Spleen (tissue), 11 donors: ENCODE results near the gene SH3RF1. TPM values are rescaled to one million over a fixed set of nuclear protein-coding genes. Genes with fewer than 3 reads are reported as not detected.

ENCODE experiments used
- DNase-seq: peaks from one replicate; pipeline ENCODE4 v3.0.0-alpha.2; 2020
- H3K27ac ChIP-seq, 8 donors: fragments of 200-600 bp; sonication (generic) in 7 of 8; 1 replicate in 4 of 8; 2 replicates in 4 of 8; pipeline versions ENCODE4 v1.5.0 to v1.8.0; 2016 to 2021; ENCODE audit warnings: inconsistent platforms in 4 of 8, mild to moderate bottlenecking in 4 of 8, moderate library complexity in 1 of 8
- H3K27me3 ChIP-seq, 7 donors: fragments of 200-600 bp; sonication (generic) in 6 of 7; replicated peaks in 1 of 7; 1 replicate in 4 of 7; 2 replicates in 3 of 7; pipeline versions ENCODE4 v1.5.0 to v1.8.0; 2016 to 2021; ENCODE audit warnings: inconsistent platforms in 3 of 7, mild to moderate bottlenecking in 1 of 7
- H3K36me3 ChIP-seq, 6 donors: fragments of 200-600 bp; sonication (generic) in 5 of 6; 1 replicate in 4 of 6; 2 replicates in 2 of 6; pipeline versions ENCODE4 v1.5.0 to v1.8.0; 2016 to 2021; ENCODE audit warnings: inconsistent platforms in 2 of 6
- H3K4me1 ChIP-seq, 6 donors: fragments of 200-600 bp; sonication (generic) in 5 of 6; 1 replicate in 3 of 6; 2 replicates in 3 of 6; pipeline versions ENCODE4 v1.5.0 to v1.8.0; 2016 to 2021; ENCODE audit warnings: inconsistent platforms in 3 of 6
- H3K4me3 ChIP-seq, 8 donors: fragments of 200-600 bp; sonication (generic) in 7 of 8; 1 replicate in 4 of 8; 2 replicates in 4 of 8; pipeline versions ENCODE4 v1.5.0 to v1.8.0; 2016 to 2021; ENCODE audit warnings: inconsistent platforms in 4 of 8, mild to moderate bottlenecking in 4 of 8, moderate library complexity in 2 of 8
- H3K9me3 ChIP-seq, 8 donors: fragments of 200-600 bp; sonication (generic) in 7 of 8; 1 replicate in 4 of 8; 2 replicates in 4 of 8; pipeline versions ENCODE4 v1.5.0 to v1.8.0; 2016 to 2021; ENCODE audit warnings: inconsistent platforms in 4 of 8
- CTCF ChIP-seq, 11 experiments: fragments of 200-600 bp in 7 of 11; fragments of 450-650 bp in 4 of 11; sonication (generic) in 4 of 11; IDR thresholded peaks in 8 of 11; conservative IDR thresholded peaks in 3 of 11; 1 replicate in 7 of 11; 2 replicates in 4 of 11; pipeline versions ENCODE4 v1.4.0 to v1.8.0; 2016 to 2021; ENCODE audit warnings: antibody characterized with exemption in 11 of 11, inconsistent platforms in 4 of 11, mild to moderate bottlenecking in 1 of 11
- POLR2A ChIP-seq, 3 donors: fragments of 450-650 bp; IDR thresholded peaks; one replicate each; pipeline ENCODE4 v1.5.1; 2017; ENCODE audit warnings: antibody characterized with exemption in 3 of 3, mild to moderate bottlenecking in 1 of 3
- POLR2AphosphoS5 ChIP-seq, 3 donors: sonication (generic); formaldehyde crosslinking; IDR thresholded peaks; one replicate each; pipeline ENCODE4 v1.5.1; 2017; ENCODE audit warnings: antibody characterized with exemption in 3 of 3
- WGBS, 5 donors: extraction: QIAGEN DNeasy Blood & Tissue Kit in 3 of 5; methylation state at CpG; one replicate each; pipeline versions ENCODE4 v1.1.5 to v1.1.7; 2013 to 2018; 5-methylcytosine and 5-hydroxymethylcytosine counted together
- intact Hi-C: fragments of 100-400 bp; cut with DNase I; formaldehyde crosslinking; loops from one replicate; pipeline ENCODE4 v1.15.0; 2023; ENCODE audit warnings: low total_unique reads
- polyA plus RNA-seq, 3 donors: library from polyadenylated mRNA; stranded (reverse); fragments of 200-250 nt; gene quantifications; one replicate each; pipeline ENCODE4 v1.2.1, GENCODE V29; 2013
- total RNA-seq, 7 donors: library from RNA; depleted of rRNA in 3 of 7; stranded (reverse); fragments of >200 nt in 3 of 7; fragmentation: NEBNext Ultra II Directional in 4 of 7; extraction: Animal tissue kit (Norgen Biotek cat#: 25700) in 4 of 7; gene quantifications; one replicate each; pipeline versions ENCODE4 v1.1.0 to v1.2.1, GENCODE V29; 2016 to 2021
- donor health status: healthy with polysubstance abuse.
- donor health status: DM: no; HTN: no; CAD: no; lungs with moderate emphysema.
- donor health status: DM: no; HTN: no; CAD: no.
- donor health status: Bipolar disorder and iron deficiency.
- donor health status: healthy.
- donor health status: DM: no; HTN: no; CAD: no.
- donor health status: DM: yes; HTN: yes; CAD: no.

SH3RF1 gene
- total and polyA plus RNA-seq, 10 donors: 1.1 to 18.6 (median 10.0) TPM

DNA sequence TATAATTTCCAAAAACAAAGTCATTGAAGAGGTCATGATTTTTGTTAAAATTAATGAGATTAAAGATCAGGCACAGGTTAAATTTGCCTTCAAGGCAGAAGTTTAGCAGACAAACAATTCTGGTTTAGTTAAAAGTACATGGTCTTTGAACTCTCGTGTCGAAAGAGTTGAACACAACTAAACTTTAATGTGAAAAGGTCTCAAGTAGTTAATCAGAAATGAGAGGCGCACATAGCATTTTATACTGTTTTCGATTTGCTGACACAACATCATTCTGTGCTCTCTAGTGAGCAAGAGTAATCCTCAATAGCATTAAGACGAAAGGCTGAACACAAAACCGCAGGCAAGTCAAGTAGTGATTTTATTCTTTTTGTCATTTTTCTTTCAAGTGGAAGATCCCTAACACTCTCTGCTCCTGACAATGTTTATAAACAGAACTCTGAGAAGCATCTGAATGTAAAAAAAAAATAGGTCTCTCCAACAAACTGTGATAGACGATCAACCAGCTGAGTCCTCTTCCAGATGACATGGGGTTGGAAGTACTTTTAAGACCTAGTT lies 49.8 kb downstream of the SH3RF1 start:
- intact Hi-C loops: no loop called here
- Histone ChIP-seq H3K27me3 (no peaks in the 10 kb centered on the region), H3K36me3 (no peaks in the 10 kb centered on the region), H3K27ac (no peak overlapping the region), H3K9me3 (no peaks in the 10 kb centered on the region), H3K4me1 (peaks cover 0 to 20% (median 0%) of the 10 kb centered on the region in 6 donors), H3K4me3 (no peak overlapping the region)
- no peak for DNase-seq
- TF ChIP-seq POLR2AphosphoS5 (IDR thresholded peaks at IDR 0.05) (no peak), CTCF (IDR thresholded peaks at IDR 0.05 in 8 of 11, conservative IDR thresholded peaks at IDR 0.05 in 3 of 11) (no peak), POLR2A (IDR thresholded peaks at IDR 0.05) (no peak)
- WGBS, 5 donors: 80 to 95% (median 90%) methylated on average over 7 of the region's 7 CpGs

GRCh38 chr4:169220447-169220846 lies 50.3 kb downstream of the SH3RF1 start:
- Histone ChIP-seq H3K27ac (no peak overlapping the region), H3K36me3 (no peaks in the 10 kb centered on the region)

DNA sequence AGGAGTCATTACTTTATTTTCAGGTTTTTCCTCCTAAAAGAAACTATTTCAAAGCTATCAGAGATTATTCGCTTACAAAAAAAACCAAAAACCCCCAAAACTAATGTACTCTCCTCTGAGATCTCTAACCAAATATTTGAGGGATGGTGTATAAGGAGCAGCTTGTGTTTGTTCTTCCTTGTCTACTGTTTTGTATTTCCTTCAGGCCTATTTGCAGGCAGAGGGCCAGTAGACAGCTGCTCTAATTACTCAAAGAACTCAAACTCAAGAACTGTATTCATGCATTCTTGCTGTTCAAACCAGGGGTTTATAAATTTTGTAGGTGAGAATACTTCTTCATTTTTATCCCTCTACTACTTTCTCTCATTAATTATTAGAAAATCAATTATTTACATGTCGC lies 51.3 kb downstream of the SH3RF1 start:
- Histone ChIP-seq H3K27ac (no peak overlapping the region), H3K36me3 (no peaks in the 10 kb centered on the region), H3K9me3 (peaks cover 0 to 3% (median 0%) of the 10 kb centered on the region in 8 donors), H3K4me1 (peaks cover 0 to 12% (median 0%) of the 10 kb centered on the region in 6 donors), H3K27me3 (no peaks in the 10 kb centered on the region), H3K4me3 (no peak overlapping the region)
- DNase-seq: no peak
- intact Hi-C loops: no loop called here
- 84 to 97% (median 91%) methylated on average over 2 of the region's 2 CpGs for WGBS, 5 donors
- no peak for TF ChIP-seq CTCF (IDR thresholded peaks at IDR 0.05 in 8 of 11, conservative IDR thresholded peaks at IDR 0.05 in 3 of 11)
- no peak for TF ChIP-seq POLR2A (IDR thresholded peaks at IDR 0.05)
- TF ChIP-seq POLR2AphosphoS5 (IDR thresholded peaks at IDR 0.05): no peak

More at GRCh38 chr4:169220447-169220846, 50.3 kb downstream of the SH3RF1 start:
- Histone ChIP-seq H3K4me3 (no peak overlapping the region), H3K9me3 (no peaks in the 10 kb centered on the region), H3K27me3 (no peaks in the 10 kb centered on the region), H3K4me1 (peaks cover 0 to 18% (median 0%) of the 10 kb centered on the region in 6 donors)
- no peak for DNase-seq
- no peak for TF ChIP-seq CTCF (IDR thresholded peaks at IDR 0.05 in 8 of 11, conservative IDR thresholded peaks at IDR 0.05 in 3 of 11)
- no peak for TF ChIP-seq POLR2AphosphoS5 (IDR thresholded peaks at IDR 0.05)
- TF ChIP-seq POLR2A (IDR thresholded peaks at IDR 0.05): no peak
- 94 to 98% (median 96%) methylated on average over 3 of the region's 3 CpGs for WGBS, 5 donors
- intact Hi-C loops: no loop called here

DNA sequence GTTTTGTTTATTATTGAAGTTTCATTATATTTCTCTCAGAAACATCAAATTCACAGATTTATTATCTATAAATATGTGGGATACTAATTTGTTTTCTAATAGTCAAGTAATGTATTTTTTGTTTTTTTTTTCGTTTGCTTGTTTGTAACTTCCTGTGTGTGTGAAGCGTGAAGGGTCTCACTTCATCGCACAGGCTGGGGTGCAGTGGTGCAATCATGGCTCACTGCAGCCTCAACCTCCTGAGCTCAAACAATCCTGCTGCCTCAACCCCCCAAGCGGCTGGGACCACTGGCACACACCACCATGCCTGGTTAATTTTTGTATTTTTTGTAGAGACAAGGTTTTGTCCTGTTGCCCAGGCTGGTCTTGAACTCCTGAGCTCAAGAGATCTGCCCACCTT lies 55.1 kb downstream of the SH3RF1 start:
- no peaks in the 10 kb centered on the region for H3K36me3 ChIP-seq
- no peaks in the 10 kb centered on the region for H3K27me3 ChIP-seq
- 38 to 63% (median 55%) methylated on average over 4 of the region's 4 CpGs for WGBS, 5 donors
- TF ChIP-seq POLR2A (IDR thresholded peaks at IDR 0.05) (no peak), POLR2AphosphoS5 (IDR thresholded peaks at IDR 0.05) (no peak), CTCF (IDR thresholded peaks at IDR 0.05 in 8 of 11, conservative IDR thresholded peaks at IDR 0.05 in 3 of 11) (no peak)
- intact Hi-C loops: no loop called here
- H3K4me3 ChIP-seq: no peak overlapping the region
- H3K9me3 ChIP-seq: peaks cover 0 to 22% (median 12%) of the 10 kb centered on the region in 8 donors
- no peak for DNase-seq
- H3K4me1 ChIP-seq: peaks cover 0 to 19% (median under 1%) of the 10 kb centered on the region in 6 donors
- H3K27ac ChIP-seq: no peak overlapping the region
